ENCODE data around the gene STOM.

STOM gene

DNA sequence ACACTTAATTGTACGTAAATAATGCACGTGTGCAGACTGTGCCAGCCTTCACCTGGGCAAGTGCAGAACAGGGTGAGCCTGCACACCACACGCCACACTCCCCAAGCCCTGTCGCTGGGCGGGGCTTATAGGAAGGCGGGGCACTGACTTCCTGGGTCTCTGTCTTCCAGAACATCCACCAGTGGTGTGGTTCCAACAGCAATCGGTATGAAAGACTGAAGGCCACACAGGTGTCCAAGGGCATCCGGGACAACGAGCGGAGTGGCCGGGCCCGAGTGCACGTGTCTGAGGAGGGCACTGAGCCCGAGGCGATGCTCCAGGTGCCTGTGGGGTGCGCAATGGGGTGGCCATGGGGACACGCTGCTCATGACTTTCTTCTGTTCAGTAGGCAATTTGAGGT, 57.9 kb downstream of the STOM start:
- no peaks in the 10 kb centered on the region for H3K4me1 Mint-ChIP-seq (ENCODE audit: low read depth)
- H3K36me3 Mint-ChIP-seq (ENCODE audit: low read depth), result no peaks in the 10 kb centered on the region
- no peaks in the 10 kb centered on the region for H3K9me3 Mint-ChIP-seq
- no peaks in the 10 kb centered on the region for H3K27me3 Mint-ChIP-seq (ENCODE audit: low read depth)
- H3K4me3 Mint-ChIP-seq, result no peak overlapping the region
- H3K27ac Mint-ChIP-seq, result no peak overlapping the region

DNA sequence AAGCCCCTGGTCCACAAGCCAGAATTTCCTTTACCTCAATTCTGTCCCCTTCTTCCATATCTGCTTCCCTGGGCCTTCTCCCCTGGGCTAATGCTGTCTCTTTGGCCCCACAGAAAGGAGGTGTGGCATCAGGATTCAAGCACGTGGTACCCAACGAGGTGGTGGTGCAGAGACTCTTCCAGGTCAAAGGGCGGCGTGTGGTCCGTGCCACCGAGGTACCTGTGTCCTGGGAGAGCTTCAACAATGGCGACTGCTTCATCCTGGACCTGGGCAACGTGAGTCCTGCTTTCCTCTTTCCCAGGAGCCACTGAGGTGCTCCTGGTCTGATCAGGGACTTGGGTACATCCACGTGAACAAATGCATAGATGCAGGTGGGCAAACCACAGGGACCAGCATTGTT, 59.5 kb downstream of the STOM start:
- no peak overlapping the region for H3K27ac Mint-ChIP-seq
- H3K36me3 Mint-ChIP-seq (ENCODE audit: low read depth), result no peaks in the 10 kb centered on the region
- no peak overlapping the region for H3K4me3 Mint-ChIP-seq
- H3K9me3 Mint-ChIP-seq, result no peaks in the 10 kb centered on the region
- no peaks in the 10 kb centered on the region for H3K4me1 Mint-ChIP-seq (ENCODE audit: low read depth)
- H3K27me3 Mint-ChIP-seq (ENCODE audit: low read depth), result no peaks in the 10 kb centered on the region

DNA sequence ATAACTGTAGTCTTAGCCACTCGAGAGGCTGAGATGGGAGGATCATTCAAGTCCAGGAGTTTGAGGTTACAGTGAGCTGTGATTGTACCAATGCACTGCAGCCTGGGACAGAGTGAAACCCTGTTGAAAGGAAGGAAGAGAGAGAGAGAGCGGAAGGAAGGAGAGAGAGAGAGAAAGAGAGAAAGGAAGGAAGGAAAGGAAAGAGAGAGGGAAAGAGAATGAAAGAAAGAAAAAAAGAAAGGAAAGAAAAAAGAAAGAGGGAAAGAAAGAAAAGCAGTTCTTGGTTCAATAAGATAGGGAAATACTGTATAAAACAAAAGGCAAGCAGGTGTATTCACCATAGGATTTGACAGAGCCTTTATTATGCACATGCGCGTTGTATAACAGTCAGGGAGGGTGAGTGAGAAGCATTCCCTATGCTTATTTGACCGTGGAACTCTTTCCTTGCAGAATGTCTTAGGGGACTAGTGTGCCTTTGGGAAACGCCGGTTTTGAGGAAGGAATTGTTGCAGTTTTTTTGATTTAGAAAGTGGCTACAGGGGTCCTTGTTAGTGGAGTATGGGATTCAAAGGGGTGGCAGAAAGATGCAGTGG, 60.1 kb downstream of the STOM start:
- H3K9me3 Mint-ChIP-seq, result no peaks in the 10 kb centered on the region
- H3K36me3 Mint-ChIP-seq (ENCODE audit: low read depth), result no peaks in the 10 kb centered on the region
- H3K27me3 Mint-ChIP-seq (ENCODE audit: low read depth), result no peaks in the 10 kb centered on the region
- H3K4me1 Mint-ChIP-seq (ENCODE audit: low read depth), result no peaks in the 10 kb centered on the region
- no peak overlapping the region for H3K4me3 Mint-ChIP-seq
- no peak overlapping the region for H3K27ac Mint-ChIP-seq

- Mint-ChIP-seq H3K36me3 (ENCODE audit: low read depth) (no peaks in the 10 kb centered on the region), H3K4me1 (ENCODE audit: low read depth) (no peaks in the 10 kb centered on the region), H3K9me3 (no peaks in the 10 kb centered on the region), H3K27me3 (ENCODE audit: low read depth) (no peaks in the 10 kb centered on the region), H3K4me3 (no peak overlapping the region), H3K27ac (no peak overlapping the region)
Measured at GRCh38 chr9:121309171-121309570, 60.9 kb downstream of the STOM start.

DNA sequence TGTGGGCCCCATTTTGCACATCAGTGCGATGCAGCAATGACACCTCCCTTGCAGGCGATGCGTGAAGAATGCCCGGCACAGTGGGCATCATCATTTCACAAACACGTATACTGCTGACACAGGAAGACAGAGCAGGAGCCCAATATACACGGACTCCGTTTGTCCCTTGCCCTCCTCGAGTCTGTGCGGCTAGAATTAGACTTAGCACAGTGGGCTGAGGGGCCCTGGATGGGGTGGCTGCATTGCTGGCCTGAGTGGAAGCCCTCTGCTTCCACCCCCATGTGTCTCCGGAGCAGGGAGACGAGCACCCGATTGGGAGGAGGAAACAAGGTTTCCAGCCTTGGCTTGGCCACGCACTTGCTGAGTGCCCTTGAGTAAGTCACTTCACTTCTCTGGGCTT, 61.3 kb downstream of the STOM start:
- no peak overlapping the region for H3K4me3 Mint-ChIP-seq
- no peaks in the 10 kb centered on the region for H3K36me3 Mint-ChIP-seq (ENCODE audit: low read depth)
- H3K27ac Mint-ChIP-seq, result no peak overlapping the region
- H3K4me1 Mint-ChIP-seq (ENCODE audit: low read depth), result no peaks in the 10 kb centered on the region
- no peaks in the 10 kb centered on the region for H3K27me3 Mint-ChIP-seq (ENCODE audit: low read depth)
- no peaks in the 10 kb centered on the region for H3K9me3 Mint-ChIP-seq

GRCh38 chr9:121307976-121308375, 62.1 kb downstream of the STOM start:
- Mint-ChIP-seq H3K4me1 (ENCODE audit: low read depth) (no peaks in the 10 kb centered on the region), H3K27me3 (ENCODE audit: low read depth) (no peaks in the 10 kb centered on the region), H3K4me3 (no peak overlapping the region), H3K9me3 (no peaks in the 10 kb centered on the region), H3K27ac (no peak overlapping the region), H3K36me3 (ENCODE audit: low read depth) (no peaks in the 10 kb centered on the region)

GRCh38 chr9:121305269-121305994, 64.6 kb downstream of the STOM start:
- no peaks in the 10 kb centered on the region for H3K4me1 Mint-ChIP-seq (ENCODE audit: low read depth)
- no peaks in the 10 kb centered on the region for H3K36me3 Mint-ChIP-seq (ENCODE audit: low read depth)
- no peak overlapping the region for H3K27ac Mint-ChIP-seq
- no peak overlapping the region for H3K4me3 Mint-ChIP-seq
- peaks cover 11% of the 10 kb centered on the region for H3K27me3 Mint-ChIP-seq (ENCODE audit: low read depth)
- H3K9me3 Mint-ChIP-seq, result no peaks in the 10 kb centered on the region

DNA sequence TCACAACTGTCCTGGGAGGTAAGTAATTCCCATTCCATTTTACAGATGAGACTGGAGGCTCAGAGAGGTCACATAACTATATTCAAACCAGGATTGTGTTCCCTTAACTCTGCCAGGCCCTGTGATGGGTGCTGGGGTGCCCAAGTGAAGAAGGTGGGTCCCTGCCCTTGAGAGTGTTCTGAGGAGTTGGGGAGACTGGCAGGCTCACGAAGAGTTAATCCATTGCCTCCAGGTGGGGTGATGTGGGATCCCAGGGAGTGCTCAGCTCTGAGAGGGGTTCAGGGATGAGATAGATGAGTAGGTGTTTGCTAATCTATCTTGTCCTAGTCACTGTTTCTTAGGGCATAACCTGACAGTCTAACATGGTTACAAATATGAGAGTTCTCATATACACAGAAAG, 65.3 kb downstream of the STOM start:
- peaks cover 17% of the 10 kb centered on the region for H3K27me3 Mint-ChIP-seq (ENCODE audit: low read depth)

DNA sequence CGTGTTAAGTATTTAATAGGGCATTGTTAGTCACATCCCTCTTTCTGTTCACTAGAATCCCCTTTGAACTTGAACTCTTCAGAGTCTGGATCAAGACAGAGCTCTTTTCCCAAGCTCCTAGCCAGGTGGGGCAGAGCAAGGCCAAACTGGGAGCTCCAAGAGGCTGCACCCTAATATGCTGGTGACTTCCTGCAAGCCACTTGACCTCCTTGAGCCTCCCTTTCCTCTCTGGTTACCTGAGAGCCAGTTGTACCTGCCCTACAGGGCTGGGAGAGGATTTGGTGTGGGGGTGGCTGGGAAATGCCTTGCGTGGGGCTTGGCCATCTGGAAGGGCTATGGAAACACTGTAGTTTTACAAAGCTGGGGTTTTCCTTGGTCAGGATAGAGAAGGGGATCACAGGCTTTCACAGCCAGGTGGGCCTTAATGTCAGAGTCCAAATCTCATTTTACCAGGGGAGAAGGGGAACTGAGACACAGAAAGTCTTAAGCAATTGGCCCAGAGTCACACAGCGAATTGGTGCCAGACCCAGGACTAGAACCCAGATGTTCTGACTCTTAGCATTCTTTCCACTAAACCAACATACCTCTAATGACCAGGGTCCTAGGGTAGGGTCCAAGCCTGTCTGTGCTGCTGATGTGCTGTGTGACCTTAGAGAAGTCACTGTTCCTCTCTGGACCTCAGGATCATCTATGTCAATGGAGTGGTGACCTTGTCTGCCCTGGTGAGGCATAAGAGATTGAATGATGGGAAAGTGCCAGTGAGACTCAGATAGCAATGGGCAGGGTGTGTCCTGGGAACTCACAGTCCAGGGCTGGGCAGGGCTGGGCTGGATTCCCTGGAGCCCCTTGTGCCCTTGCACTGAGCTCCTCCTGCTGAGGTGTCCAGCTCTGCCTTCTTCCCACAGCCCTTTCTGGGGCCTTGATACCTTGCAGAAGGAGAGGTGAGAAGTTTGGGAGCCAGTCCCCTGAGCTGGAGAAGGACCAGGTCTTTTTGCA, 66.3 kb downstream of the STOM start:
- peaks cover 7% of the 10 kb centered on the region for H3K4me1 Mint-ChIP-seq (ENCODE audit: low read depth)
- no peak overlapping the region for H3K4me3 Mint-ChIP-seq
- no peaks in the 10 kb centered on the region for H3K36me3 Mint-ChIP-seq (ENCODE audit: low read depth)
- peaks cover 20% of the 10 kb centered on the region for H3K27me3 Mint-ChIP-seq (ENCODE audit: low read depth)
- no peak overlapping the region for H3K27ac Mint-ChIP-seq
- H3K9me3 Mint-ChIP-seq, result no peaks in the 10 kb centered on the region

More for the DNA sequence above, 65.3 kb downstream of the STOM start:
- H3K36me3 Mint-ChIP-seq (ENCODE audit: low read depth), result no peaks in the 10 kb centered on the region
- no peak overlapping the region for H3K4me3 Mint-ChIP-seq
- no peak overlapping the region for H3K27ac Mint-ChIP-seq
- no peaks in the 10 kb centered on the region for H3K9me3 Mint-ChIP-seq
- peaks cover 4% of the 10 kb centered on the region for H3K4me1 Mint-ChIP-seq (ENCODE audit: low read depth)

DNA sequence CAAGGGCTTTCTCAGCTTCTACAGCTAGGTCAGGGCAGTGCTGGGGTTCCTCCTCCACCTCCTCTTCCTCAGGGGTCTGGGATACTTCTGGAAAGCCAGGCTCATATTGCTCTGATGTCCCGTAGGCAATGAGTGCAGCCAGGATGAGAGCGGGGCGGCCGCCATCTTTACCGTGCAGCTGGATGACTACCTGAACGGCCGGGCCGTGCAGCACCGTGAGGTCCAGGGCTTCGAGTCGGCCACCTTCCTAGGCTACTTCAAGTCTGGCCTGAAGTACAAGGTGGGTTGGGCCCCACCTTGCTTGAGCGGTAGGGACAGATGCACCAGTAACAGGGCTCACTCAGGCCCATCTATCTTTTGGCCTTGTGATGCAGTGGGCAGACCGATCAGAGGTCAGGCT, 67.3 kb downstream of the STOM start:
- peaks cover 10% of the 10 kb centered on the region for H3K4me1 Mint-ChIP-seq (ENCODE audit: low read depth)
- H3K27ac Mint-ChIP-seq, result no peak overlapping the region
- H3K36me3 Mint-ChIP-seq (ENCODE audit: low read depth), result no peaks in the 10 kb centered on the region
- H3K27me3 Mint-ChIP-seq (ENCODE audit: low read depth), result peaks cover 26% of the 10 kb centered on the region
- H3K4me3 Mint-ChIP-seq, result no peak overlapping the region
- no peaks in the 10 kb centered on the region for H3K9me3 Mint-ChIP-seq

- Mint-ChIP-seq H3K27me3 (ENCODE audit: low read depth) (peaks cover 26% of the 10 kb centered on the region), H3K9me3 (no peaks in the 10 kb centered on the region), H3K4me1 (ENCODE audit: low read depth) (peaks cover 10% of the 10 kb centered on the region), H3K4me3 (no peak overlapping the region), H3K27ac (no peak overlapping the region), H3K36me3 (ENCODE audit: low read depth) (no peaks in the 10 kb centered on the region)
Measured at GRCh38 chr9:121302341-121302740, 67.7 kb downstream of the STOM start.

DNA sequence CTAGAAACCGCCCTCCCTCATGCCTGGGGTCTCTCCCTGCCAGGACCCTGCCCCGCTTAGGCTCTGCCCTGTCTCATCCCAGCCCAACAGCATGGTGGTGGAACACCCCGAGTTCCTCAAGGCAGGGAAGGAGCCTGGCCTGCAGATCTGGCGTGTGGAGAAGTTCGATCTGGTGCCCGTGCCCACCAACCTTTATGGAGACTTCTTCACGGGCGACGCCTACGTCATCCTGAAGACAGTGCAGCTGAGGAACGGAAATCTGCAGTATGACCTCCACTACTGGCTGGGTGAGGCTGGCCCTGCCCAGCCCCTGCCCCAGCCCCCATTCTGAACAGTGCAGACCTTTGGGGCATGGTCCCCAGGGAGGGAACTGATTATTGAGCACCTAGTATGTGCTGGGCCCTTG, 68.2 kb downstream of the STOM start:
- H3K9me3 Mint-ChIP-seq, result no peaks in the 10 kb centered on the region
- peaks cover 10% of the 10 kb centered on the region for H3K4me1 Mint-ChIP-seq (ENCODE audit: low read depth)
- no peak overlapping the region for H3K27ac Mint-ChIP-seq
- no peaks in the 10 kb centered on the region for H3K36me3 Mint-ChIP-seq (ENCODE audit: low read depth)
- H3K4me3 Mint-ChIP-seq, result no peak overlapping the region
- H3K27me3 Mint-ChIP-seq (ENCODE audit: low read depth), result peaks cover 26% of the 10 kb centered on the region

DNA sequence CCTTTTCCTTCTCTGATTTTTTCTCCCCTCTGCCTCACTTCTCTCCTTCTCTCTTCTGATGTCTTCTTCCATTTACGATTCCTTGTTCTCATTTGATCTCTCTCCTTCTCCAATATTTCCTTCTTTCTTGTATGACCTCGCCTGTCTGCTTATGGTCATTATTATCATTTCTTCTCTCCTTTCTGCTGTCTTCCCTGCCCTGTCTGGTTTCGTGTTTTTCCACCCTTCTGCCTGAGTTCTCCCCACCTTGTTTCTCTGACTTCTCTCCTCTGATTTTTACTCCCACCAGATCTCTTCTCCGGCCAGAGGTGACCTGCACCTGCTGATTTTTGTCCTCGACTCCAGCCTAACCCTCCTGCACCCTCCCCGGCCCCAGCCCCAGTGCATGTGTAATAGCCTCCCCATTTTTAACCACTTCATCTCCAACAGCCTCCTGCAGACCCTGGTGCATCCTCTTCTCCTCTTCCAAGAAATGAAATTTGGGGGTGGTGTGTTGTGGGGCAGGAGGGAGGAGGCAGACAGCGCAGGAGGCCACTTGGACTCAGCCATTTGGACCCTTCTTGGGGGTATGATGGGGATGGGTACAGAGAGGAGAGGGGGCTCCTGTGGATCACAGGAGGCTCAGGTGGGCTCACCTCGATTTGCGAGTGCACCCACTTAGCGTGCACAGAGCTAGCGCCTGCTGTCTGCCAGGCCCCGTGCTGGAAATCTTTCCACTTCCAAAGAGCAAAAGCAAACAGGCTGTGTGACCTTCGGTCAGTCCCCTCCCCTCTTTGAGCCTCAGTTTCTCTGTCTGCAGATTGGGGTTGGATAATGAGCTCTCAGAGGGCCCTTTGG, 69.5 kb downstream of the STOM start:
- Mint-ChIP-seq H3K4me3 (peak overlapping the region; percentile 74), H3K9me3 (no peaks in the 10 kb centered on the region), H3K36me3 (ENCODE audit: low read depth) (no peaks in the 10 kb centered on the region), H3K4me1 (ENCODE audit: low read depth) (peaks cover 10% of the 10 kb centered on the region), H3K27me3 (ENCODE audit: low read depth) (peaks cover 26% of the 10 kb centered on the region), H3K27ac (no peak overlapping the region)
